Vagina (tissue), 2 donors: Measurements from ENCODE around the gene TCOF1. TPM values are rescaled to one million over a fixed set of nuclear protein-coding genes. Genes with fewer than 3 reads are reported as not detected.

ENCODE experiments used
- DNase-seq, 2 donors: peaks; one replicate each; pipeline ENCODE4 v3.0.0-alpha.2; 2017; ENCODE audit errors: extremely low spot score in 2 of 2
- H3K27ac ChIP-seq: fragments of 200-600 bp; sonication (generic); one replicate; pipeline ENCODE4 v1.5.1; 2019
- H3K27me3 ChIP-seq: fragments of 200-600 bp; sonication (generic); one replicate; pipeline ENCODE4 v1.5.1; 2019
- H3K36me3 ChIP-seq, 2 donors: fragments of 200-600 bp; sonication (generic); one replicate each; pipeline ENCODE4 v1.5.1; 2017 to 2019
- H3K4me1 ChIP-seq: fragments of 200-600 bp; sonication (generic); one replicate; pipeline ENCODE4 v1.5.1; 2019
- H3K4me3 ChIP-seq, 2 donors: fragments of 200-600 bp; sonication (generic); 1 replicate in 1 of 2; 2 replicates in 1 of 2; pipeline ENCODE4 v1.5.1; 2016 to 2019
- H3K9me3 ChIP-seq: fragments of 200-600 bp; sonication (generic); one replicate; pipeline ENCODE4 v1.5.1; 2019
- CTCF ChIP-seq, 3 experiments: fragments of 450-650 bp in 2 of 3; fragments of 200-600 bp in 1 of 3; sonication (generic) in 1 of 3; IDR thresholded peaks; one replicate each; pipeline ENCODE4 v1.5.1; 2017 to 2019; ENCODE audit warnings: antibody characterized with exemption in 3 of 3, mild to moderate bottlenecking in 2 of 3, moderate library complexity in 2 of 3
- POLR2A ChIP-seq, 2 donors: fragments of 450-650 bp; IDR thresholded peaks; one replicate each; pipeline ENCODE4 v1.6.1; 2017; ENCODE audit warnings: antibody characterized with exemption in 2 of 2, mild to moderate bottlenecking in 2 of 2, moderate library complexity in 2 of 2
- POLR2AphosphoS5 ChIP-seq, 2 donors: sonication (generic); formaldehyde crosslinking; IDR thresholded peaks; one replicate each; pipeline ENCODE4 v1.9.0; 2017; ENCODE audit warnings: antibody characterized with exemption in 2 of 2, mild to moderate bottlenecking in 2 of 2, low read depth in 1 of 2; ENCODE audit not compliant: insufficient read depth in 1 of 2
- intact Hi-C: fragments of 100-400 bp; cut with DNase I; formaldehyde crosslinking; loops from one replicate; pipeline ENCODE4 v1.15.1; 2023
- total RNA-seq: library from RNA; depleted of rRNA; stranded (reverse); fragments of >200 nt; gene quantifications from one replicate; pipeline ENCODE4 v1.2.3, GENCODE V29; 2016

TCOF1 gene
- total RNA-seq, 1 donor from 2014 or later, result 39.3 TPM

DNA sequence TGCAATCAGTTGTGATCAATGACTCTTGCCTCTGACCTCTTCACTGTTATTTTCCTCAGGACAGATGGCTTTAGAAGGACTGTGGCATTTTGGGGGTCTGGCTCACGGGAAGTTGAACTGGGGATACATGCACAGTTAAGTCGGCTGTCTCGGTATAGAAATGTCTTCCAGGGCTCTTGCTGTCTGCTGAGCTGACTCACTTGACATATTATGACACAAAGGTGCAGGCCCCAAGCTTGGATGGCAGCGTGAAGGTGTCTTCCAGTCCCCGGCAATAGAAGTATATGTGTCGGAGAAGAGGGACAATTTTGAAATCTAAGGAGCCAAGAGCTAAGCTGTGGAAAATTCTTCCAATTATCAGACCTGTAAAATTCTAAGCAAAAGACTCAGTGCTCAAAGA lies 45.0 kb upstream of the TCOF1 start:
- Histone ChIP-seq H3K4me3 (no peak overlapping the region), H3K27me3 (no peaks in the 10 kb centered on the region), H3K36me3 (no peaks in the 10 kb centered on the region), H3K4me1 (peaks cover 19% of the 10 kb centered on the region), H3K9me3 (no peaks in the 10 kb centered on the region), H3K27ac (no peak overlapping the region)
- intact Hi-C loops, result no loop called here
- TF ChIP-seq POLR2A (IDR thresholded peaks at IDR 0.05), result no peak
- TF ChIP-seq CTCF (IDR thresholded peaks at IDR 0.05), result no peak
- no peak for TF ChIP-seq POLR2AphosphoS5 (IDR thresholded peaks at IDR 0.05; ENCODE audit: insufficient read depth in 1 of 2, low read depth in 1 of 2)
- no peak for DNase-seq

DNA sequence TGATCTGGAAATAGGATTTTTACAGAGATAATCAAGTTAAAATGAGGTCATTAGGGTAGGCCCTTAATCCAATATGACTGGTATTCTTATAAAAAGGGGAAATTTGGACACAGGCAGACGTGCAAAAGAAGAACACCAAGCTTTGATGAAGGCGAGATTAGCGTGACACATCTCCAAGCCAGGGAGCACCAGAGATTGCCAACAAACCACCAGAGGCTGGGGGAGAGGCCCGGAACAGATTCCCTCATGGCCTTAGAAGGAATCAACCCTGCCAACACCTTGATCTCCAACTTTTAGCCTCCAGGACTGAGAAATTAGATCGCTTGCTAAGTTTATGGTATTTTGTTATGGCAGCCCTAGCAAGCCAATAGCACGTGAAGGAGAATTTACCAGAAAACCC lies 44.0 kb upstream of the TCOF1 start:
- no peaks in the 10 kb centered on the region for H3K9me3 ChIP-seq
- H3K36me3 ChIP-seq, result no peaks in the 10 kb centered on the region
- no peak for DNase-seq
- H3K4me3 ChIP-seq, result no peak overlapping the region
- no peak for TF ChIP-seq POLR2AphosphoS5 (IDR thresholded peaks at IDR 0.05; ENCODE audit: insufficient read depth in 1 of 2, low read depth in 1 of 2)
- TF ChIP-seq CTCF (IDR thresholded peaks at IDR 0.05), result no peak
- TF ChIP-seq POLR2A (IDR thresholded peaks at IDR 0.05), result no peak
- intact Hi-C loops, result no loop called here
- H3K27ac ChIP-seq, result no peak overlapping the region
- H3K27me3 ChIP-seq, result no peaks in the 10 kb centered on the region
- peaks cover 29% of the 10 kb centered on the region for H3K4me1 ChIP-seq

DNA sequence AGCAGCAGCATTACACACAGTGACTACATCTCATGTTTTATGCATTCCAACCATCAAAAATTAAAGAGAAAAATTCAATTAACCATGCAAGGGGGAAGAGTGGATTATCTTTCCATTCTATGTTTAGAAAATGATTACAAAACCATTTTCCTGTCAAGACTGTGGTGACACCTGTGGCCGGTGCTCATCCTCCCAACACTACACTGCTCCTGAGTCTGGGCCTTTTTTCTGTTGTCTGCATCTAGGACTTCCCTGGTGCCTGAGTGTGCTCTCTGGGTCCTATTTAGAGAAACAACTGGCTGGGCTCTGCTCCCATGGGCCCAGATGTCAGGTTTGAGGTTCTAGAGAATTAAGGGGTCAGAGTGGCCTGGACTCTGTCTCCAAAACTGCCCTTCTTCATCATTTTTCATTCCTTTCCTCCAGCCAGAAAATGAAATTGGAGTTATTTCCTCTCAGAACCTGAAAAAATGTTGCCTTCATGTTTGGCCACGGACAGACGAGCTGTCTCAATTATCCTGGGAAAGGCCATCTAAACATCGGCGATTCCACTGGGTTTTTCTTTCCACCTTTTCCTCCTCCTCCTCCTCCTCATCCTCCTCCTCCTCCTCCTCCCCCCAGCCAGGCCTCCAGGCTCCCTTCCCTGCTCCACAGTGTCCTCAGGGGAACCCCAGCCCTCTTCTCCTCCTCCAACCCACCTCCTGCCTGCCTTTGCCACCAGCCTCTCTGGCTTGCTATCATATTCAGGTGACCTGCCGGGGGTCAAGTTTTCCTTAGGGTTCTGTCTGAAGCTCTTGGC lies 43.4 kb upstream of the TCOF1 start:
- Histone ChIP-seq H3K4me3 (no peak overlapping the region), H3K9me3 (no peaks in the 10 kb centered on the region), H3K27ac (peak overlapping the region; percentile 12), H3K27me3 (no peaks in the 10 kb centered on the region), H3K36me3 (no peaks in the 10 kb centered on the region), H3K4me1 (peaks cover 34% of the 10 kb centered on the region)
- no peak for DNase-seq
- intact Hi-C loops, result no loop called here
- TF ChIP-seq CTCF (IDR thresholded peaks at IDR 0.05), result no peak
- TF ChIP-seq POLR2AphosphoS5 (IDR thresholded peaks at IDR 0.05; ENCODE audit: insufficient read depth in 1 of 2, low read depth in 1 of 2), result no peak
- TF ChIP-seq POLR2A (IDR thresholded peaks at IDR 0.05), result no peak

GRCh38 chr5:150315245-150315644 lies 42.3 kb upstream of the TCOF1 start:
- Histone ChIP-seq H3K9me3 (no peaks in the 10 kb centered on the region), H3K4me1 (peaks cover 35% of the 10 kb centered on the region), H3K27me3 (no peaks in the 10 kb centered on the region), H3K4me3 (no peak overlapping the region), H3K27ac (no peak overlapping the region), H3K36me3 (no peaks in the 10 kb centered on the region)
- intact Hi-C loops, result no loop called here
- no peak for DNase-seq
- no peak for TF ChIP-seq CTCF (IDR thresholded peaks at IDR 0.05)
- TF ChIP-seq POLR2A (IDR thresholded peaks at IDR 0.05), result no peak

GRCh38 chr5:150316320-150316719 lies 41.2 kb upstream of the TCOF1 start:
- Histone ChIP-seq H3K4me1 (peaks cover 39% of the 10 kb centered on the region), H3K27ac (no peak overlapping the region), H3K27me3 (no peaks in the 10 kb centered on the region), H3K9me3 (no peaks in the 10 kb centered on the region), H3K4me3 (no peak overlapping the region), H3K36me3 (no peaks in the 10 kb centered on the region)
- DNase-seq, result no peak
- intact Hi-C loops, result no loop called here
- TF ChIP-seq POLR2A (IDR thresholded peaks at IDR 0.05), result no peak
- no peak for TF ChIP-seq CTCF (IDR thresholded peaks at IDR 0.05)
- TF ChIP-seq POLR2AphosphoS5 (IDR thresholded peaks at IDR 0.05; ENCODE audit: insufficient read depth in 1 of 2, low read depth in 1 of 2), result no peak
